Measurements from ENCODE around the gene DSTN. TPM values are rescaled to one million over a fixed set of nuclear protein-coding genes. Genes with fewer than 3 reads are reported as not detected.

The DSTN gene
- total RNA-seq, 1 experiment from 2014 or later, result 202 TPM

DNA sequence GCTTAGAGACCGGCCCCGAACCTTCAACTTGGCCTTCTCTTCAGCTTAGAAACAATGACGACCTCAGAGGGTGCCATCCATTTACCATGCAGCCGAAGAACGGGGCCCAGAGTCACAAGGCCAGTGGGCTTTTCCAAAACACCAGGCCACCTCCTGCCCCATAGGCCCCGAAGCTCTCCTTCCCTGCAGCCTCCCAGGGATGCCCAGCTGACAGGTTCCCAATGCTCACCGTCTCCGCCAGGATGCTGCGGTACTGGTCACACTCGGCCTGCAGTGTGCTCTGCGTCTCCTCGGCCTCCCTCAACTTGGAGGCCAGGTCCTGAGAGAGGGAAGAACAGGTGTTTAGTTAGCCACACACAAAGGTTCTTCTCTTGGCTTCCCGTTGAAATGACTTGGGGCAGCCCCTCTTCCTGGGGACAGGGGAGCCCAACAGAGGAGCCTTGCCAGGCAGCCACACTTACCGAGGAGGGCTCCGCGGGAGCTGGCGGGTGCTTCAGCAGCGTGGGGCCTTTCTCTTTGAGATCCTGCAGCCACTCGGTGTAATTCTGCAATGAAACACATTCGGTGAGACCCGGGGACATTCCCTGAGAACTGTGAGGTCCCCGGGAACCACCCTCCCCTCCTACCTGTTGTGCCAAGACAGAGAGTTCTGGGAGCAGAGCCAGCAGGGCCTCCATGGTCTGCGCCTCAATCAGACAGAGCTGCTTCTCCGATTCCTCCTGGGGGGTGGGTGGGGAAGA is 51.5 kb downstream of the DSTN start (continued):
- TF ChIP-seq YY1 (IDR thresholded peaks at IDR 0.05; ENCODE audit: extremely low read depth, insufficient replicate concordance, low read depth, low read length) (no peak), SRF (IDR thresholded peaks at IDR 0.05; ENCODE audit: low read depth) (no peak), FOSL1 (IDR thresholded peaks at IDR 0.05; ENCODE audit: low read depth) (no peak)

DNA sequence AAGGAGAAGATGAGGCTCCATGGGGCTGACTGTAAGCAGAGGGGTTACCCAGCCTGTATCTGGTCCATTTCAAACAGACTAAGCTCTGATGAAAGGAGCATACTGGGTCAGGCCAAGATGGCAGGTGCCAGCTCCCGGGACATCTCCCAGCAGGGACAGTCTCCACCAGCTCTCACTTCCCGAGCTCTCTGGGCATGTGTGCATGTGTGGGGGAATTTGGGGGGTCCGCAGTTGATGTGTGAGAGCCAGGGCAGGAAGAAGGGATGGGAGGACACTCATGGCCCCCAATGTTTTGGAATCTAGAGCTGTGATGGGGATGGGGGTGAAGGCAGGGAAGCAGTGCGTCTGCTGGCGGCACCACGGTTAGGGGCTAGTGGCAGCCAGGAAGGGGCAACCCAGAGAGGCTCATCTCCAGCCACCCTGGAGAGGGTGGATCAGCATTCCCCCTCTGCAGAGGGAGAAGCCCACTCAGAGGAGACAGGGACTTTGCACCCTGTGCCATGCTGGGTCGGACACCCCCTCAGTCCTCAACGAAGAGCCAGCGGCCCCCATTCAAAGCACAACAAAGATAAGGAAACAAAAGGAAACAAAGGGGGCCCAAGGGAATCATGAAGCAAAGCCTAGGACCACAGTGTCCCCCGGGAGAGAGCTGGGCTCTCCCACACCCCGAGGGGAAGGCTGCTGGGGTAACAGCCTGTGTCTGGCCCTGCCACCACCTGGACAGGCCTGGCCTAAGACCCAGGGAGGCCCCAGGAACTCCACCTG is 52.4 kb downstream of the DSTN start:
- ATAC-seq (no peak), DNase-seq (ENCODE audit: low read depth, low spot score) (no peak)
- no peak overlapping the region for H3K4me3 ChIP-seq (replicated peaks in 1 of 2; ENCODE audit: low read depth in 1 of 2, low read length in 2 of 2)
- H3K27ac ChIP-seq (ENCODE audit: low read depth, low read length), result no peak overlapping the region
- H3K9ac ChIP-seq (ENCODE audit: low read length), result no peak overlapping the region
- no peaks in the 10 kb centered on the region for H4K20me1 ChIP-seq (ENCODE audit: insufficient read depth)
- no peaks in the 10 kb centered on the region for H3K79me2 ChIP-seq (ENCODE audit: insufficient read depth, low read length)
- no peaks in the 10 kb centered on the region for H3K4me1 ChIP-seq (ENCODE audit: control insufficient read depth in 1 of 2, insufficient read depth in 2 of 2, low read length in 2 of 2)
- ChIA-PET CTCF (no interaction called here), POLR2A (no interaction called here), RAD21 (ENCODE audit: low non-redundant PET in 1 of 2, low total read pairs in 2 of 2, uncharacterized antibody in 2 of 2, unreplicated experiment in 2 of 2) (no interaction called here)
- H3K4me2 ChIP-seq (ENCODE audit: low read length), result no peak overlapping the region
- no peaks in the 10 kb centered on the region for H3K27me3 ChIP-seq (ENCODE audit: insufficient read depth, low read length)
- peaks cover 13 to 31% of the 10 kb centered on the region in 2 experiments; a peak in 3 of 4 replicates for H3K36me3 ChIP-seq (ENCODE audit: control insufficient read depth in 1 of 2, insufficient read depth in 2 of 2, low read length in 2 of 2)
- no peak overlapping the region for H2AFZ ChIP-seq (ENCODE audit: low read depth, low read length, poor library complexity, severe bottlenecking)
- no TSS peak for BruUV-seq (replicated peaks)
- intact Hi-C loops (cut with micrococcal nuclease), result no loop called here
- H3K9me3 ChIP-seq (ENCODE audit: control insufficient read depth in 1 of 2, insufficient read depth in 1 of 2, low read depth in 1 of 2, low read length in 2 of 2), result no peaks in the 10 kb centered on the region
- TF ChIP-seq EZH2 (IDR thresholded peaks at IDR 0.05) (no peak), ZNF274 (IDR thresholded peaks at IDR 0.05; ENCODE audit: low read depth, low read length) (no peak), ZFX (IDR thresholded peaks at IDR 0.05) (no peak), SRF (IDR thresholded peaks at IDR 0.05; ENCODE audit: low read depth) (no peak), EGR1 (IDR thresholded peaks at IDR 0.05; ENCODE audit: low read depth) (no peak), FOSL1 (IDR thresholded peaks at IDR 0.05; ENCODE audit: low read depth) (no peak), TCF7L2 (IDR thresholded peaks at IDR 0.05; ENCODE audit: borderline replicate concordance, extremely low read depth, insufficient read depth, insufficient read length) (no peak)
- TF ChIP-seq, protein P1, sequence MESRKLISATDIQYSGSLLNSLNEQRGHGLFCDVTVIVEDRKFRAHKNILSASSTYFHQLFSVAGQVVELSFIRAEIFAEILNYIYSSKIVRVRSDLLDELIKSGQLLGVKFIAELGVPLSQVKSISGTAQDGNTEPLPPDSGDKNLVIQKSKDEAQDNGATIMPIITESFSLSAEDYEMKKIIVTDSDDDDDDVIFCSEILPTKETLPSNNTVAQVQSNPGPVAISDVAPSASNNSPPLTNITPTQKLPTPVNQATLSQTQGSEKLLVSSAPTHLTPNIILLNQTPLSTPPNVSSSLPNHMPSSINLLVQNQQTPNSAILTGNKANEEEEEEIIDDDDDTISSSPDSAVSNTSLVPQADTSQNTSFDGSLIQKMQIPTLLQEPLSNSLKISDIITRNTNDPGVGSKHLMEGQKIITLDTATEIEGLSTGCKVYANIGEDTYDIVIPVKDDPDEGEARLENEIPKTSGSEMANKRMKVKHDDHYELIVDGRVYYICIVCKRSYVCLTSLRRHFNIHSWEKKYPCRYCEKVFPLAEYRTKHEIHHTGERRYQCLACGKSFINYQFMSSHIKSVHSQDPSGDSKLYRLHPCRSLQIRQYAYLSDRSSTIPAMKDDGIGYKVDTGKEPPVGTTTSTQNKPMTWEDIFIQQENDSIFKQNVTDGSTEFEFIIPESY (IDR thresholded peaks at IDR 0.05; ENCODE audit: extremely low read depth, insufficient replicate concordance, low read length), result no peak
- no peaks in the 10 kb centered on the region for H3K9me2 ChIP-seq (ENCODE audit: insufficient read depth)
